Endothelial cell (in vitro differentiated cells): ENCODE data around the gene DMXL2. TPM values are rescaled to one million over a fixed set of nuclear protein-coding genes. Genes with fewer than 3 reads are reported as not detected.
"Not testable (repeated sequence)": the region's sequence is repeated elsewhere in the genome, so short reads cannot be mapped to it uniquely, and the experiment has no call there.

Experiments
- DNase-seq: peaks from one replicate; pipeline ENCODE4 v3.0.0; 2021; ENCODE audit warnings: low spot score
- H3K27ac Mint-ChIP-seq: one replicate; pipeline ENCODE4 v1.8.0; 2021; ENCODE audit warnings: mixed read lengths, inconsistent platforms; ENCODE audit not compliant: unreplicated experiment
- H3K27me3 Mint-ChIP-seq: one replicate; pipeline ENCODE4 v1.8.0; 2021; ENCODE audit warnings: mild to moderate bottlenecking, moderate library complexity, mixed read lengths, inconsistent platforms; ENCODE audit not compliant: unreplicated experiment
- H3K36me3 Mint-ChIP-seq: one replicate; pipeline ENCODE4 v1.8.0; 2021; ENCODE audit warnings: mild to moderate bottlenecking, low read depth, mixed read lengths, inconsistent platforms; ENCODE audit not compliant: unreplicated experiment
- H3K4me1 Mint-ChIP-seq: one replicate; pipeline ENCODE4 v1.8.0; 2021; ENCODE audit warnings: mild to moderate bottlenecking, mixed read lengths, inconsistent platforms; ENCODE audit not compliant: unreplicated experiment
- H3K4me3 Mint-ChIP-seq: one replicate; pipeline ENCODE4 v1.8.0; 2021; ENCODE audit warnings: mild to moderate bottlenecking, mixed read lengths, inconsistent platforms; ENCODE audit not compliant: unreplicated experiment
- H3K9me3 Mint-ChIP-seq: one replicate; pipeline ENCODE4 v1.8.0; 2021; ENCODE audit warnings: mixed read lengths, inconsistent platforms; ENCODE audit not compliant: unreplicated experiment
- CTCF ChIP-seq: fragments of 200-600 bp; sonication (generic); IDR thresholded peaks from one replicate; pipeline ENCODE4 v1.5.0; 2021; ENCODE audit warnings: antibody characterized with exemption; ENCODE audit not compliant: unreplicated experiment
- total RNA-seq: library from RNA; stranded (reverse); fragmentation: NEBNext Ultra II Directional; extraction: Animal tissue kit (Norgen Biotek cat#: 25700); gene quantifications from one replicate; pipeline ENCODE4 v1.2.1, GENCODE V29; 2021; ENCODE audit not compliant: unreplicated experiment

DMXL2 gene
- total RNA-seq, 1 donor from 2014 or later: 33.1 TPM

GRCh38 chr15:51576911-51577500 lies 45.6 kb downstream of the DMXL2 start:
- no peaks in the 10 kb centered on the region for H3K36me3 Mint-ChIP-seq
- no peaks in the 10 kb centered on the region for H3K9me3 Mint-ChIP-seq
- H3K4me1 Mint-ChIP-seq: peaks cover 19% of the 10 kb centered on the region
- no peak for TF ChIP-seq CTCF
- H3K27ac Mint-ChIP-seq: no peak overlapping the region
- peaks cover 2% of the 10 kb centered on the region for H3K27me3 Mint-ChIP-seq
- H3K4me3 Mint-ChIP-seq: no peak overlapping the region
- no peak for DNase-seq

- H3K27ac Mint-ChIP-seq: no peak overlapping the region
- H3K4me1 Mint-ChIP-seq: peaks cover 19% of the 10 kb centered on the region
- H3K4me3 Mint-ChIP-seq: no peak overlapping the region
- no peak for TF ChIP-seq CTCF
- no peaks in the 10 kb centered on the region for H3K36me3 Mint-ChIP-seq
- no peak for DNase-seq
- no peaks in the 10 kb centered on the region for H3K9me3 Mint-ChIP-seq
- peaks cover 2% of the 10 kb centered on the region for H3K27me3 Mint-ChIP-seq
These were observed 46.2 kb downstream of the DMXL2 start for GRCh38 chr15:51576286-51576850.

- H3K4me1 Mint-ChIP-seq: peaks cover 14% of the 10 kb centered on the region
- no peak overlapping the region for H3K27ac Mint-ChIP-seq
- no peaks in the 10 kb centered on the region for H3K9me3 Mint-ChIP-seq
- no peak overlapping the region for H3K4me3 Mint-ChIP-seq
- TF ChIP-seq CTCF: no peak
- no peak for DNase-seq
- H3K36me3 Mint-ChIP-seq: no peaks in the 10 kb centered on the region
- peaks cover 2% of the 10 kb centered on the region for H3K27me3 Mint-ChIP-seq
These were observed 46.8 kb downstream of the DMXL2 start for GRCh38 chr15:51575775-51576174.

GRCh38 chr15:51573352-51573751 lies 49.2 kb downstream of the DMXL2 start:
- not testable (repeated sequence) for H3K27ac Mint-ChIP-seq, H3K27me3 Mint-ChIP-seq, H3K4me3 Mint-ChIP-seq, H3K9me3 Mint-ChIP-seq, H3K4me1 Mint-ChIP-seq, DNase-seq, H3K36me3 Mint-ChIP-seq

GRCh38 chr15:51568939-51569784 lies 53.4 kb downstream of the DMXL2 start:
- not testable (repeated sequence) for H3K27me3 Mint-ChIP-seq, H3K27ac Mint-ChIP-seq, H3K9me3 Mint-ChIP-seq, H3K4me1 Mint-ChIP-seq, H3K4me3 Mint-ChIP-seq, DNase-seq, H3K36me3 Mint-ChIP-seq

- H3K9me3 Mint-ChIP-seq: no peaks in the 10 kb centered on the region
- DNase-seq: no peak
- H3K36me3 Mint-ChIP-seq: no peaks in the 10 kb centered on the region
- TF ChIP-seq CTCF: no peak
- H3K27ac Mint-ChIP-seq: no peak overlapping the region
- no peak overlapping the region for H3K4me3 Mint-ChIP-seq
- H3K4me1 Mint-ChIP-seq: no peaks in the 10 kb centered on the region
- no peaks in the 10 kb centered on the region for H3K27me3 Mint-ChIP-seq
These were observed 61.3 kb downstream of the DMXL2 start for GRCh38 chr15:51561271-51561670.
